H9 (cell line): ENCODE data around the gene TWF1. TPM values are rescaled to one million over a fixed set of nuclear protein-coding genes. Genes with fewer than 3 reads are reported as not detected.

Experiments used
- DNase-seq: peaks from one replicate; pipeline ENCODE4 v3.0.0-alpha.2; 2017
- H2AFZ ChIP-seq: one replicate; pipeline ENCODE4 v1.6.1; 2013; ENCODE audit warnings: mild to moderate bottlenecking, low read length, control low read depth, moderate library complexity
- H2AK5ac ChIP-seq: 2 replicates; pipeline ENCODE4 v1.6.1; 2013; ENCODE audit warnings: low read length, control low read depth, mixed read lengths; ENCODE audit not compliant: insufficient read length
- H2BK120ac ChIP-seq: one replicate; pipeline ENCODE4 v1.6.1; 2013; ENCODE audit warnings: low read depth, mild to moderate bottlenecking, low read length, control low read depth, inconsistent platforms; ENCODE audit not compliant: poor library complexity, severe bottlenecking
- H2BK12ac ChIP-seq: 2 replicates; pipeline ENCODE4 v1.6.1; 2013; ENCODE audit warnings: low read length, control low read depth, mixed read lengths, low read depth; ENCODE audit not compliant: insufficient read length
- H2BK15ac ChIP-seq: 2 replicates; pipeline ENCODE4 v1.6.1; 2013; ENCODE audit warnings: low read depth, low read length, control low read depth
- H2BK20ac ChIP-seq: one replicate; pipeline ENCODE4 v1.6.1; 2013; ENCODE audit warnings: low read depth, mild to moderate bottlenecking, low read length, control low read depth, inconsistent platforms; ENCODE audit not compliant: poor library complexity, severe bottlenecking
- H2BK5ac ChIP-seq: 2 replicates; pipeline ENCODE4 v1.6.1; 2013; ENCODE audit warnings: low read length, control low read depth, mixed read lengths; ENCODE audit not compliant: insufficient read length
- H3K14ac ChIP-seq: 2 replicates; pipeline ENCODE4 v1.6.1; 2013; ENCODE audit warnings: low read length, control low read depth; ENCODE audit not compliant: insufficient read depth
- H3K18ac ChIP-seq: 2 replicates; pipeline ENCODE4 v1.6.1; 2013; ENCODE audit warnings: low read depth, mild to moderate bottlenecking, mixed read lengths, low read length, control low read depth; ENCODE audit not compliant: insufficient read length
- H3K23ac ChIP-seq: 2 replicates; pipeline ENCODE4 v1.6.1; 2013; ENCODE audit warnings: low read length, control low read depth, mixed read lengths, low read depth; ENCODE audit not compliant: insufficient read length
- H3K23me2 ChIP-seq: 2 replicates; pipeline ENCODE4 v1.6.1; 2013; ENCODE audit warnings: low read depth, mild to moderate bottlenecking, mixed read lengths, low read length, control low read depth; ENCODE audit not compliant: insufficient read length, poor library complexity, severe bottlenecking
- H3K27ac ChIP-seq: 2 replicates; pipeline ENCODE4 v1.5.1; 2013; ENCODE audit warnings: low read length, control low read depth, mixed read lengths, low read depth; ENCODE audit not compliant: insufficient read length
- H3K27me3 ChIP-seq: 2 replicates; pipeline ENCODE4 v1.6.1; 2013; ENCODE audit warnings: low read length, control low read depth, inconsistent platforms; ENCODE audit not compliant: insufficient read depth
- H3K4ac ChIP-seq: 2 replicates; pipeline ENCODE4 v1.6.1; 2013; ENCODE audit warnings: low read depth, mild to moderate bottlenecking, control low read depth, inconsistent platforms, low read length, moderate library complexity
- H3K4me1 ChIP-seq: 2 replicates; pipeline ENCODE4 v1.6.1; 2013; ENCODE audit warnings: low read length, control low read depth, inconsistent platforms; ENCODE audit not compliant: insufficient read depth
- H3K4me2 ChIP-seq: 2 replicates; pipeline ENCODE4 v1.6.1; 2013; ENCODE audit warnings: low read length, control low read depth, mixed read lengths; ENCODE audit not compliant: insufficient read length, insufficient read depth
- H3K56ac ChIP-seq: 2 replicates; pipeline ENCODE4 v1.6.1; 2013; ENCODE audit warnings: low read depth, mild to moderate bottlenecking, mixed read lengths, low read length, control low read depth; ENCODE audit not compliant: insufficient read length
- H3K79me1 ChIP-seq: 2 replicates; pipeline ENCODE4 v1.6.1; 2013; ENCODE audit warnings: low read depth, mild to moderate bottlenecking, moderate library complexity, low read length, control low read depth, inconsistent platforms; ENCODE audit not compliant: insufficient read depth, poor library complexity, severe bottlenecking
- H3K79me2 ChIP-seq: 2 replicates; pipeline ENCODE4 v1.6.1; 2013; ENCODE audit warnings: low read length, control low read depth, inconsistent platforms; ENCODE audit not compliant: insufficient read depth
- H3K9ac ChIP-seq: 2 replicates; pipeline ENCODE4 v1.6.1; 2013; ENCODE audit warnings: low read length, control low read depth, mixed read lengths; ENCODE audit not compliant: insufficient read length; ENCODE audit errors: extremely low read depth
- H3K9me3 ChIP-seq: one replicate; pipeline ENCODE4 v1.6.1; 2013; ENCODE audit warnings: low read depth, low read length, inconsistent platforms; ENCODE audit not compliant: control insufficient read depth
- H3T11ph ChIP-seq: one replicate; pipeline ENCODE4 v1.6.1; 2013; ENCODE audit warnings: mild to moderate bottlenecking, low read length, control low read depth, inconsistent platforms
- H4K20me1 ChIP-seq: one replicate; pipeline ENCODE4 v1.6.1; 2013; ENCODE audit not compliant: control insufficient read depth, insufficient read length, insufficient read depth
- H4K5ac ChIP-seq: 2 replicates; pipeline ENCODE4 v1.6.1; 2013; ENCODE audit warnings: low read depth, mild to moderate bottlenecking, mixed read lengths, low read length, control low read depth; ENCODE audit not compliant: insufficient read length
- H4K8ac ChIP-seq: replicated peaks from 2 replicates; pipeline ENCODE4 v1.6.1; 2013; ENCODE audit warnings: low read length, control low read depth, mixed read lengths, low read depth; ENCODE audit not compliant: insufficient read length
- H4K91ac ChIP-seq: 2 replicates; pipeline ENCODE4 v1.6.1; 2013; ENCODE audit warnings: low read depth, mild to moderate bottlenecking, moderate library complexity, mixed read lengths, low read length, control low read depth; ENCODE audit not compliant: insufficient read length
- H3K27ac Mint-ChIP-seq, 3 experiments: 2 replicates in 2 of 3; 3 replicates in 1 of 3; pipeline ENCODE4 v1.8.0; 2020 to 2021; ENCODE audit warnings: mixed read lengths in 3 of 3, mild to moderate bottlenecking in 1 of 3, moderate library complexity in 1 of 3
- H3K27me3 Mint-ChIP-seq: 2 replicates; pipeline ENCODE4 v1.8.0; 2021; ENCODE audit warnings: low read depth, mild to moderate bottlenecking, moderate library complexity, mixed read lengths
- H3K36me3 Mint-ChIP-seq, 3 experiments: 2 replicates in 2 of 3; 3 replicates in 1 of 3; pipeline ENCODE4 v1.8.0; 2020 to 2021; ENCODE audit warnings: low read depth in 3 of 3, mixed read lengths in 3 of 3; ENCODE audit not compliant: insufficient read depth in 1 of 3
- H3K4me1 Mint-ChIP-seq, 2 experiments: 2 replicates each; pipeline ENCODE4 v1.8.0; 2020; ENCODE audit warnings: mixed read lengths in 2 of 2
- H3K4me3 Mint-ChIP-seq, 2 experiments: 2 replicates in 1 of 2; 3 replicates in 1 of 2; pipeline ENCODE4 v1.8.0; 2020 to 2021; ENCODE audit warnings: mild to moderate bottlenecking in 2 of 2, mixed read lengths in 2 of 2, moderate library complexity in 1 of 2
- H3K9me3 Mint-ChIP-seq, 2 experiments: 2 replicates in 1 of 2; 3 replicates in 1 of 2; pipeline ENCODE4 v1.8.0; 2020; ENCODE audit warnings: mild to moderate bottlenecking in 2 of 2, mixed read lengths in 2 of 2, moderate library complexity in 1 of 2
- CTCF ChIP-seq: fragments of 200-600 bp; sonication (generic); conservative IDR thresholded peaks from 3 replicates; pipeline ENCODE4 v1.8.0; 2021; ENCODE audit warnings: antibody characterized with exemption, mild to moderate bottlenecking
- WGBS: extraction: QIAGEN DNeasy Blood & Tissue Kit; methylation state at CpG from one replicate; pipeline ENCODE4 v1.1.7; 2013; ENCODE audit warnings: missing lambda C conversion rate, low lambda C conversion rate, mixed read lengths; ENCODE audit not compliant: insufficient read length; ENCODE audit errors: extremely low coverage; 5-methylcytosine and 5-hydroxymethylcytosine counted together
- total RNA-seq: library from RNA; stranded (reverse); gene quantifications from 2 replicates; pipeline ENCODE4 v1.2.1, GENCODE V29; 2021

TWF1 gene
- total RNA-seq, 1 experiment from 2014 or later = 22.8 TPM

GRCh38 chr12:43806737-43807072, 588 bp upstream of the TWF1 start:
- Histone ChIP-seq H3K27me3 (no peaks in the 10 kb centered on the region), H3K18ac (no peak overlapping the region), H3K79me2 (no peaks in the 10 kb centered on the region; the same call in 1 of the 2 replicates), H2AFZ (peak overlapping the region; percentile 17), H4K91ac (no peak overlapping the region), H3K9ac (peak overlapping the region; percentile 70), H2BK5ac (no peak overlapping the region), H4K8ac (no peak overlapping the region), H3K14ac (no peak overlapping the region), H3K23me2 (no peaks in the 10 kb centered on the region), H3K79me1 (no peaks in the 10 kb centered on the region), H3T11ph (no peak overlapping the region), H3K4me2 (peak overlapping the region; percentile 66), H3K23ac (no peak overlapping the region), H3K4ac (no peak overlapping the region; the same call in 1 of the 2 replicates), H3K9me3 (no peaks in the 10 kb centered on the region), H4K5ac (no peak overlapping the region), H2BK20ac (no peak overlapping the region), H2AK5ac (no peak overlapping the region), H2BK12ac (no peak overlapping the region), H3K56ac (no peak overlapping the region), H2BK120ac (no peak overlapping the region), H3K27ac (peak overlapping the region; percentile 29), H3K4me1 (no peaks in the 10 kb centered on the region), H4K20me1 (no peaks in the 10 kb centered on the region), H2BK15ac (no peak overlapping the region)
- WGBS = no CpG with 5 or more reads among the region's 3 CpGs
- Mint-ChIP-seq H3K4me1 (peaks cover 8 to 13% of the 10 kb centered on the region in 2 experiments), H3K4me3 (peak overlapping the region; percentile 98 to 100), H3K27ac (peak overlapping the region; percentile 100; a peak in 6 of 7 replicates), H3K27me3 (no peaks in the 10 kb centered on the region), H3K9me3 (no peaks in the 10 kb centered on the region; a peak in 1 of 5 replicates), H3K36me3 (peaks cover 0 to 15% (median 9%) of the 10 kb centered on the region in 3 experiments; a peak in 6 of 7 replicates)
- no peak for TF ChIP-seq CTCF
- DNase-seq = no peak
